Naive thymus-derived CD4-positive, alpha-beta T cell (primary cell): ENCODE results near the gene PPP1R3G. TPM values are rescaled to one million over a fixed set of nuclear protein-coding genes. Genes with fewer than 3 reads are reported as not detected.

Source experiments
- ATAC-seq: fragments of 150-1000 bp; cut with Tn5 transposase; 2 replicates; pipeline ENCODE4 v1.10.0; 2021; ENCODE audit warnings: mild to moderate bottlenecking, moderate library complexity
- CTCF ChIA-PET: fragments of 350-600 bp; sonication (Branson Sonifier 250); formaldehyde crosslinking; loops from one replicate; lab custom pipeline; 2021; ENCODE audit warnings: antibody characterized with exemption; lab: Charles Lee
- POLR2A ChIA-PET: fragments of 350-600 bp; sonication (Branson Sonifier 250); formaldehyde crosslinking; loops from one replicate; lab custom pipeline; 2021; ENCODE audit warnings: antibody characterized with exemption, inconsistent platforms; lab: Charles Lee
- DNase-seq, 9 donors: peaks; one replicate each; pipeline versions ENCODE4 v3.0.0 to v3.0.0-alpha.2; 2020 to 2022; ENCODE audit warnings: mixed read lengths in 1 of 9
- H3K27ac ChIP-seq: one replicate; pipeline ENCODE4 v1.7.0; 2013; ENCODE audit warnings: mild to moderate bottlenecking, low read depth, low read length, moderate library complexity
- H3K27me3 ChIP-seq, 2 donors: one replicate each; pipeline ENCODE4 v1.7.0; 2013; ENCODE audit warnings: low read length in 2 of 2, mild to moderate bottlenecking in 2 of 2, moderate library complexity in 2 of 2; ENCODE audit not compliant: control insufficient read depth in 2 of 2, insufficient read depth in 2 of 2
- H3K36me3 ChIP-seq, 3 experiments: 1 replicate in 2 of 3; 2 replicates in 1 of 3; pipeline ENCODE4 v1.7.0; 2013; ENCODE audit warnings: low read length in 3 of 3, mild to moderate bottlenecking in 3 of 3, moderate library complexity in 1 of 3; ENCODE audit not compliant: insufficient read depth in 3 of 3, control insufficient read depth in 2 of 3
- H3K4me1 ChIP-seq, 2 donors: one replicate each; pipeline ENCODE4 v1.7.0; 2013; ENCODE audit warnings: low read length in 2 of 2, mild to moderate bottlenecking in 2 of 2, moderate library complexity in 1 of 2; ENCODE audit not compliant: control insufficient read depth in 2 of 2, insufficient read depth in 2 of 2
- H3K4me3 ChIP-seq: 2 replicates; pipeline ENCODE4 v1.7.0; 2013; ENCODE audit warnings: mild to moderate bottlenecking, low read length
- H3K9me3 ChIP-seq, 3 experiments: 1 replicate in 2 of 3; 2 replicates in 1 of 3; pipeline ENCODE4 v1.7.0; 2013; ENCODE audit warnings: low read length in 3 of 3; ENCODE audit not compliant: control insufficient read depth in 2 of 3
- H3K27ac Mint-ChIP-seq, 9 donors: one replicate each; pipeline ENCODE4 v1.8.0; 2020 to 2022; ENCODE audit warnings: mixed read lengths in 9 of 9, mild to moderate bottlenecking in 8 of 9, moderate library complexity in 5 of 9, inconsistent platforms in 2 of 9
- H3K27me3 Mint-ChIP-seq, 5 donors: one replicate each; pipeline ENCODE4 v1.8.0; 2021 to 2022; ENCODE audit warnings: mixed read lengths in 5 of 5, mild to moderate bottlenecking in 1 of 5
- H3K36me3 Mint-ChIP-seq, 5 donors: one replicate each; pipeline ENCODE4 v1.8.0; 2020 to 2022; ENCODE audit warnings: mixed read lengths in 5 of 5, mild to moderate bottlenecking in 3 of 5, inconsistent platforms in 1 of 5
- H3K4me1 Mint-ChIP-seq, 7 donors: one replicate each; pipeline ENCODE4 v1.8.0; 2020 to 2022; ENCODE audit warnings: mixed read lengths in 7 of 7, mild to moderate bottlenecking in 3 of 7, inconsistent platforms in 1 of 7
- H3K4me3 Mint-ChIP-seq, 10 donors: one replicate each; pipeline ENCODE4 v1.8.0; 2020 to 2022; ENCODE audit warnings: mild to moderate bottlenecking in 10 of 10, mixed read lengths in 10 of 10, moderate library complexity in 6 of 10, inconsistent platforms in 2 of 10
- H3K9me3 Mint-ChIP-seq, 11 donors: one replicate each; pipeline ENCODE4 v1.8.0; 2020 to 2022; ENCODE audit warnings: mixed read lengths in 11 of 11, mild to moderate bottlenecking in 4 of 11, inconsistent platforms in 1 of 11, moderate library complexity in 1 of 11
- intact Hi-C, 2 donors: fragments of 100-400 bp; cut with micrococcal nuclease; formaldehyde crosslinking; loops; one replicate each; pipeline ENCODE4 v1.15.1; 2023
- polyA plus RNA-seq, 2 donors: library from polyadenylated mRNA; unstranded; fragments of 300-500 nt; fragmentation: Illumina TruSeq; gene quantifications; one replicate each; pipeline ENCODE4 v1.2.3, GENCODE V29; 2021
- total RNA-seq, 6 experiments: library from RNA in 5 of 6; stranded (reverse) in 5 of 6; gene quantifications; 1 replicate in 5 of 6; 2 replicates in 1 of 6; pipeline ENCODE4 v1.2.3 and lab custom pipeline; 2021 to 2026

PPP1R3G gene
- total and polyA plus RNA-seq, 7 experiments from 2014 or later: 0.07 to 0.24 (median 0.08) TPM; not detected in 4

DNA sequence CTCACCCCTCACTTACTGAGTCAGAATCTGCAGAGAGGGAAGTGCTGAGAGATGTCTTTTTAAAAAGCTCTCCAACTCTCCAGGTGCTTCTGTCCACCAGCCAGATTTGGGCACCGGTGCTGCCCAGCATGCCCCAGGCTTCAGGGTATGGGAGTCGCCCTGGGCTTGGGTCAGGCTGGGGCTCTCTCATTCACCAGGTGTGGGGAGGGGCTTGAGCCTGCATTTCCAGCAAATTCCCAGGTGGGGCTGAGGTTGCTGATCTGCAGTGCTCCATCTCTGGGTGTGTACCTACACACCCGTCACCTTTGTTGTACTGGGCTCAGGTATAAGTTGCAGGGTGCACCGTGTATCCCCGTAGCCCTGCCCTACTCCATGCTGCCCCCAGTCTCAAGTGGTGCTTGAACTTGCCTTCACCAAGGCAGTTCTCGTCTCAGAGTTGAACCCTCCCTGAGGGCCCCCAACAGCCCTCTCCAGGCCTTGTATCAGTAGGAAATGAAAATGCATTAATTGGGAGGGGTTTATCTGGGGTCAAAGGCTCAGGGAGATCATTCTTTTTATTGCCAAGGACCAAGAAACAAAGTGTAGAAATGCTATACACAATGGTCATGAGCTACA, 23.5 kb downstream of the PPP1R3G start:
- Mint-ChIP-seq H3K4me3 (no peak overlapping the region), H3K9me3 (peaks cover 0 to 15% (median 0%) of the 10 kb centered on the region in 11 donors), H3K27ac (no peak overlapping the region), H3K4me1 (no peaks in the 10 kb centered on the region), H3K27me3 (no peaks in the 10 kb centered on the region), H3K36me3 (peaks cover 0 to 39% (median 16%) of the 10 kb centered on the region in 5 donors)
- H3K27ac ChIP-seq: no peak overlapping the region
- no peaks in the 10 kb centered on the region for H3K9me3 ChIP-seq
- no peaks in the 10 kb centered on the region for H3K27me3 ChIP-seq
- peaks cover 0 to 4% (median 0%) of the 10 kb centered on the region in 3 experiments for H3K36me3 ChIP-seq
- CTCF ChIA-PET: no interaction called here
- POLR2A ChIA-PET: no interaction called here
- ATAC-seq (no peak), DNase-seq (no peak)
- no peaks in the 10 kb centered on the region for H3K4me1 ChIP-seq
- intact Hi-C loops: no loop called here
- H3K4me3 ChIP-seq: no peak overlapping the region

DNA sequence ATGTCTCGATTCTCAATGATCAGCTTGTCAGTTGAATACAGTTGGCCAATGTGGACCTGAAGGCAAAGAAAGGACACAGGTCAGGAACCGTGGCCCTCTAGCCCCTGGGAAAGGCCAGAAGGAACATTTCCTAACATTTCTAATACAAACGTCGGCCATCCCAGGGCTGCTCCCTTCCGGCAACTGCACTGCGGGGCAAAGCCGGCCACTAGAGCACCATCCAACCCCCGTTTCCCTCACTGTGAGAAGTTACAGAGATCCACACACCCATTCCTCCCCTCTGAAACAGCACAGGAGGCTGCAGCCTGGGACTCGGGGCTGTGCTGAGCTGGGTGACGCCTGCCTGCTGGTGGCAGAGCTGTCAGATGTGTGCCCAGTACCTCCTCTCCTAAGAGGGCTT, 24.3 kb downstream of the PPP1R3G start:
- no peaks in the 10 kb centered on the region for H3K27me3 ChIP-seq
- no peak overlapping the region for H3K27ac ChIP-seq
- POLR2A ChIA-PET: no interaction called here
- ATAC-seq: no peak
- peaks cover 0 to 46% (median 16%) of the 10 kb centered on the region in 5 donors for H3K36me3 Mint-ChIP-seq
- no peak overlapping the region for H3K4me3 ChIP-seq
- H3K27me3 Mint-ChIP-seq: no peaks in the 10 kb centered on the region
- H3K36me3 ChIP-seq: peaks cover 0 to 4% (median 0%) of the 10 kb centered on the region in 3 experiments
- no peaks in the 10 kb centered on the region for H3K4me1 ChIP-seq
- intact Hi-C loops: no loop called here
- H3K4me1 Mint-ChIP-seq: no peaks in the 10 kb centered on the region
- no peak for DNase-seq
- H3K9me3 ChIP-seq: no peaks in the 10 kb centered on the region
- H3K9me3 Mint-ChIP-seq: peaks cover 0 to 8% (median 0%) of the 10 kb centered on the region in 11 donors
- CTCF ChIA-PET: interaction anchor here (0.5 kb wide), 1 partner anchor 189 kb away, joined by 3 read pairs; no protein-coding TSS in a partner anchor
- H3K27ac Mint-ChIP-seq: no peak overlapping the region
- no peak overlapping the region for H3K4me3 Mint-ChIP-seq

DNA sequence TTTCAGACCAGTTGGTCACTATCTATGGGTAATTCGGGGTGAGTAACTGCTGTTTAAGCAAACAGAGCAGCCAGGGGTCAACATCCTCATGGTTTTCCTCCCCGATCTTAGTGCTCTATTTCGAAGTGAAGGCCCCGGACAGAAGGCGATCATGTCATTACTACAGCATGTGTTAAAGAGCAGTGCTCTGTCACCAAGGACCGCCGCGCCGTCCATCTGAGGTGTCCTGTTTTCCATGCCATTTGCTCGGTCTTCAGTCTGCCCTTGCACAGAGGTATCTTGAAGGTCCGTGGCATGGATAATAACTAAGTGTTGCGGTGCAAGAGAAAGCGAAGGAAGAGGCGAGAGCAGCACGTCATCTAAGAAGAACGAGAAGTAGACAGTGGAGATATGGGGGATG, 25.1 kb downstream of the PPP1R3G start:
- H3K36me3 ChIP-seq: peaks cover 0 to 4% (median 0%) of the 10 kb centered on the region in 3 experiments
- H3K9me3 ChIP-seq: no peaks in the 10 kb centered on the region
- Mint-ChIP-seq H3K27me3 (no peaks in the 10 kb centered on the region), H3K4me1 (no peaks in the 10 kb centered on the region), H3K36me3 (peaks cover 0 to 46% (median 16%) of the 10 kb centered on the region in 5 donors), H3K4me3 (no peak overlapping the region), H3K27ac (no peak overlapping the region), H3K9me3 (peaks cover 0 to 7% (median 0%) of the 10 kb centered on the region in 11 donors)
- H3K4me3 ChIP-seq: no peak overlapping the region
- no peaks in the 10 kb centered on the region for H3K27me3 ChIP-seq
- POLR2A ChIA-PET: no interaction called here
- intact Hi-C loops: no loop called here
- ATAC-seq (no peak), DNase-seq (no peak)
- no peaks in the 10 kb centered on the region for H3K4me1 ChIP-seq
- CTCF ChIA-PET: no interaction called here
- H3K27ac ChIP-seq: no peak overlapping the region

DNA sequence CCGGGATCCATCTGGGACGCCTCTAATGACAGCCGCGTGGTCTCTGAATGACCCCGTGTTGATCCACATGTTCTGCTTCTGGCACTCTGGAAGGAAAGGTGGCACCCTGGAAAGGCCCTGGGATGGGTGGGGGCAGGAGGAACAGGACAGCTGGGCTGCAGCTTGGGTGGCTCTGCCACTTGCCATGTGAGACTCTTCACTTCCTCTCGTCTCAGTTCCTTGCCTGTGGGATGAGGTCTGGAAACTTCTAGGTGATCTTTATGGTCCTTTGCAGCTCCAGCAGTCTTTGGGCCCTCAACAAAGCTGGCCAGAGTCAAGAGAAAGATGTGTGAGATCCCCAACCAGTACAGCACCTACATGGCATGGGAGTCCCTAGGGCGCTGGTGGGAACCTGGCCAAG, 26.5 kb downstream of the PPP1R3G start:
- Mint-ChIP-seq H3K9me3 (peaks cover 0 to 2% (median 0%) of the 10 kb centered on the region in 11 donors), H3K27me3 (no peaks in the 10 kb centered on the region), H3K27ac (no peak overlapping the region), H3K4me3 (no peak overlapping the region), H3K36me3 (peaks cover 0 to 38% (median 12%) of the 10 kb centered on the region in 5 donors), H3K4me1 (no peaks in the 10 kb centered on the region)
- Histone ChIP-seq H3K36me3 (peaks cover 0 to 4% (median 0%) of the 10 kb centered on the region in 3 experiments), H3K4me3 (no peak overlapping the region), H3K9me3 (no peaks in the 10 kb centered on the region), H3K27me3 (no peaks in the 10 kb centered on the region), H3K27ac (no peak overlapping the region), H3K4me1 (no peaks in the 10 kb centered on the region)
- ATAC-seq (no peak), DNase-seq (no peak)
- intact Hi-C loops: no loop called here
- POLR2A ChIA-PET: no interaction called here
- CTCF ChIA-PET: no interaction called here

DNA sequence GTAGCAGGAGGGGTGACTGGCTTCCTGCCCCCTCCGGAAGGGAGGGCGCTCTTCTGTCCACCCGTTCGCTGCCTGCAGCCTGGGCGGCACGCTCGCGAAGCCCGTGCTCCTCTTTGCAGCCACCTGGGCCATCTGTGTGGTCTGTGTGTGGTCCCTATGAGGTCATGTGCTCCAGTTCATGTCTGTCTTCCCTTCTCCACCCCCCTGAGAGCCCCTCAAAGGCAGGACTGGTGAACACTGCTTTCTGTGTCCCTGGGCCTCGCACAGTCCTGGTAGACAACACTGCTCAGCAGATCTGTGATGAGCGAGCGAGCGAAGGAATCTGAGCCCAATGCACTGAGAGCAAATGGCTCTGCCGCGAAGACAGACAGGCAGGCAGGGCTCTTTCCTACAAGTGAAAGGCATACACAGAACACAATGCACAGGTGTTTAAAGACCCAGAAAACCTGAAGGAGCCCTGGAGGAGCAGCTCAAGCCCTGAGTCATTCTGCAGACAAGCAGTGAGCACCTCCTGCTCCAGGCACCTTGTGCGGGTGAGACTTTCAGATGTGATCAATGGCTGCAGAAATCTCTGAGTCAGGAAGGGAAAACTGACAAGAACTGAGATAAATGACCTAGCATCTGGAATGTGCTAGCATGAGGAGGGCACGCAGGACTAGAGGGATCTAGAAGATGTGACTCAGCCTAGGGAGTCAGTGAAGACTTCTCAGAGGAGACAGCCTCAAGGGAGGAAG, 27.1 kb downstream of the PPP1R3G start:
- Histone ChIP-seq H3K4me1 (no peaks in the 10 kb centered on the region), H3K27ac (no peak overlapping the region), H3K9me3 (no peaks in the 10 kb centered on the region), H3K27me3 (no peaks in the 10 kb centered on the region), H3K4me3 (no peak overlapping the region), H3K36me3 (peaks cover 0 to 4% (median 0%) of the 10 kb centered on the region in 3 experiments)
- ATAC-seq: no peak
- no peak for DNase-seq
- H3K4me1 Mint-ChIP-seq: no peaks in the 10 kb centered on the region
- no peak overlapping the region for H3K4me3 Mint-ChIP-seq
- H3K27ac Mint-ChIP-seq: no peak overlapping the region
- H3K9me3 Mint-ChIP-seq: peaks cover 0 to 2% (median 0%) of the 10 kb centered on the region in 11 donors
- intact Hi-C loops: no loop called here
- H3K36me3 Mint-ChIP-seq: peaks cover 0 to 38% (median 12%) of the 10 kb centered on the region in 5 donors
- POLR2A ChIA-PET: no interaction called here
- CTCF ChIA-PET: no interaction called here
- H3K27me3 Mint-ChIP-seq: no peaks in the 10 kb centered on the region

DNA sequence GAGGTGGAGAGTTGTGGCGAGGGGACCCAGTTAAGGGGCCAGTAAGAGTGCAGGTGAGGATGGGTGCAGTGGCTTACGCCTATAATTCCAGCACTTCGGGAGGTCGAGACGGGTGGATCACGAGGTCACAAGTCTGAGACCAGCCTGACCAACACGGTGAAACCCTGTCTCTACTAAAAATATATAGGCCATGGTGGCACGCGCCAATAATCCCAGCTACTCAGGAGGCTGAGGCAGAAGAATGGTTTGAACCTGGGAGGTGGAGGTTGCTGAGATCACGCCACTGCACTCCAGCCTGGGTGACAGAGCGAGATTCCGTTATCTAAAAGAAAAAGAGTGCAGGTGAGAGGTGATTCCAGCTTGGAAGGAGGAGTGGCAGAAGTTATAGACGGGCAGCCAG, 28.0 kb downstream of the PPP1R3G start:
- ChIA-PET POLR2A (no interaction called here), CTCF (no interaction called here)
- Histone ChIP-seq H3K4me3 (no peak overlapping the region), H3K27ac (no peak overlapping the region), H3K9me3 (no peaks in the 10 kb centered on the region), H3K4me1 (no peaks in the 10 kb centered on the region), H3K36me3 (peaks cover 0 to 4% (median 0%) of the 10 kb centered on the region in 3 experiments), H3K27me3 (no peaks in the 10 kb centered on the region)
- DNase-seq: no peak
- H3K27me3 Mint-ChIP-seq: no peaks in the 10 kb centered on the region
- peaks cover 0 to 2% (median 0%) of the 10 kb centered on the region in 11 donors for H3K9me3 Mint-ChIP-seq
- H3K4me3 Mint-ChIP-seq: no peak overlapping the region
- intact Hi-C loops: no loop called here
- H3K4me1 Mint-ChIP-seq: no peaks in the 10 kb centered on the region
- ATAC-seq: no peak
- H3K36me3 Mint-ChIP-seq: peaks cover 0 to 29% (median 12%) of the 10 kb centered on the region in 5 donors
- no peak overlapping the region for H3K27ac Mint-ChIP-seq
